Erythroblast (primary cell): ENCODE data around the gene TMEM80.
A peak's percentile ranks its signal among the peaks of the same experiment; 100 is the strongest.
"Not testable (repeated sequence)": the region's sequence is repeated elsewhere in the genome, so short reads cannot be mapped to it uniquely, and the experiment has no call there.

Experiments used
- DNase-seq, 2 experiments: peaks; one replicate each; lab custom pipeline; 2025; lab: John Stamatoyannopoulos, UW
- GATA1 ChIP-seq: IDR thresholded peaks from 2 replicates; pipeline ENCODE4 v1.6.1; 2011; ENCODE audit warnings: low read depth, mild to moderate bottlenecking, control low read depth, low read length, moderate library complexity
- POLR2A ChIP-seq: IDR thresholded peaks from 2 replicates; pipeline ENCODE4 v1.6.1; 2011; ENCODE audit warnings: mild to moderate bottlenecking, low read length

Gene TMEM80

DNA sequence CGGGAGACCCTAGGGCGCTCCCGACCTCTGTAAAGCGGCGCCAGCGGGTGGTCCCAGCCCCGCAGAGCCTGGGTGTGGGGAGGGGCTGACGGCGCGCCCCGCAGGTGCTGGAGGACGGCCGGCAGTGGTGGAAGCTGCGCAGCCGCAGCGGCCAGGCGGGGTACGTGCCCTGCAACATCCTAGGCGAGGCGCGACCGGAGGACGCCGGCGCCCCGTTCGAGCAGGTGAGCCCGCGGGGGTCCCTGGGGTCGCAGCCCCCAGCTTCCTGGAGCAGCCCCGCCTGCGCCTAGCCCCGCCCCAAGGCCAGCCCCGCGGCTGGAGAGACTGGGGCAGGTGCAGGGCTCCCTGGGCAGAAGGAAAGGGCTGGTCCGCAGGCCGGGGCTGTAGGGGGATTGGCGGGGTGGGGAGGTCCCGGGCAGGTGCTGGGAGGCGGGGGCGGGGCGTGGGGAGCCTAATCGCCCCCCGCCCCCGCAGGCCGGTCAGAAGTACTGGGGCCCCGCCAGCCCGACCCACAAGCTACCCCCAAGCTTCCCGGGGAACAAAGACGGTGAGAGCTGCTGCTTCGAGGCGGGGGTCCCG lies 30.1 kb downstream of the TMEM80 start:
- TF ChIP-seq POLR2A (no peak), GATA1 (no peak)
- DNase-seq: no peak

DNA sequence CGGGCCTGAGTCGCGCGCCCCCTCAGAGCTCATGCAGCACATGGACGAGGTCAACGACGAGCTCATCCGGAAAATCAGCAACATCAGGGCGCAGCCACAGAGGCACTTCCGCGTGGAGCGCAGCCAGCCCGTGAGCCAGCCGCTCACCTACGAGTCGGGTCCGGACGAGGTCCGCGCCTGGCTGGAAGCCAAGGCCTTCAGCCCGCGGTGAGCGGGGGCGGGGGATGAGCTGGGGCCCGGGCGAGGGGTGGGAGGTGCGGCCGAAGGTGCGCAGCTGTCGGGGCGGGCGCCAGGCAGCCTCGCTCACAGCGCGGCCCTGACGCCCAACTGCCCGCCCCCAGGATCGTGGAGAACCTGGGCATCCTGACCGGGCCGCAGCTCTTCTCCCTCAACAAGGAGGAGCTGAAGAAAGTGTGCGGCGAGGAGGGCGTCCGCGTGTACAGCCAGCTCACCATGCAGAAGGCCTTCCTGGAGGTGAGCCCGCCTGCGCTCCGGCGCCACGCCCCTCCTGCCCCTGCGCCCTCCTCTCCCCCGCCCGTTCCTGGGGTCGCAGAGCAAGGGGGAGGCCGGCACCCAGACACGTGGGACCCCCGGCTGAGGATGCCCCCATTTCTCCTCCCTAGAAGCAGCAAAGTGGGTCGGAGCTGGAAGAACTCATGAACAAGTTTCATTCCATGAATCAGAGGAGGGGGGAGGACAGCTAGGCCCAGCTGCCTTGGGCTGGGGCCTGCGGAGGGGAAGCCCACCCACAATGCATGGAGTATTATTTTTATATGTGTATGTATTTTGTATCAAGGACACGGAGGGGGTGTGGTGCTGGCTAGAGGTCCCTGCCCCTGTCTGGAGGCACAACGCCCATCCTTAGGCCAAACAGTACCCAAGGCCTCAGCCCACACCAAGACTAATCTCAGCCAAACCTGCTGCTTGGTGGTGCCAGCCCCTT lies 30.9 kb downstream of the TMEM80 start:
- peak in 1 of 2 experiments; percentile 33 for DNase-seq

DNA sequence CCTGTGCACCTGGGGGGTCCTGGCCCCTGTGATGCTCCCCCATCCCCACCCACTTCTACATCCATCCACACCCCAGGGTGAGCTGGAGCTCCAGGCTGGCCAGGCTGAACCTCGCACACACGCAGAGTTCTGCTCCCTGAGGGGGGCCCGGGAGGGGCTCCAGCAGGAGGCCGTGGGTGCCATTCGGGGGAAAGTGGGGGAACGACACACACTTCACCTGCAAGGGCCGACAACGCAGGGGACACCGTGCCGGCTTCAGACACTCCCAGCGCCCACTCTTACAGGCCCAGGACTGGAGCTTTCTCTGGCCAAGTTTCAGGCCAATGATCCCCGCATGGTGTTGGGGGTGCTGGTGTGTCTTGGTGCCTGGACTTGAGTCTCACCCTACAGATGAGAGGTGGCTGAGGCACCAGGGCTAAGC lies 31.7 kb downstream of the TMEM80 start:
- DNase-seq: no peak
- no peak for TF ChIP-seq GATA1
- no peak for TF ChIP-seq POLR2A

More for the DNA sequence above, 30.9 kb downstream of the TMEM80 start:
- no peak for TF ChIP-seq GATA1
- TF ChIP-seq POLR2A: no peak

DNA sequence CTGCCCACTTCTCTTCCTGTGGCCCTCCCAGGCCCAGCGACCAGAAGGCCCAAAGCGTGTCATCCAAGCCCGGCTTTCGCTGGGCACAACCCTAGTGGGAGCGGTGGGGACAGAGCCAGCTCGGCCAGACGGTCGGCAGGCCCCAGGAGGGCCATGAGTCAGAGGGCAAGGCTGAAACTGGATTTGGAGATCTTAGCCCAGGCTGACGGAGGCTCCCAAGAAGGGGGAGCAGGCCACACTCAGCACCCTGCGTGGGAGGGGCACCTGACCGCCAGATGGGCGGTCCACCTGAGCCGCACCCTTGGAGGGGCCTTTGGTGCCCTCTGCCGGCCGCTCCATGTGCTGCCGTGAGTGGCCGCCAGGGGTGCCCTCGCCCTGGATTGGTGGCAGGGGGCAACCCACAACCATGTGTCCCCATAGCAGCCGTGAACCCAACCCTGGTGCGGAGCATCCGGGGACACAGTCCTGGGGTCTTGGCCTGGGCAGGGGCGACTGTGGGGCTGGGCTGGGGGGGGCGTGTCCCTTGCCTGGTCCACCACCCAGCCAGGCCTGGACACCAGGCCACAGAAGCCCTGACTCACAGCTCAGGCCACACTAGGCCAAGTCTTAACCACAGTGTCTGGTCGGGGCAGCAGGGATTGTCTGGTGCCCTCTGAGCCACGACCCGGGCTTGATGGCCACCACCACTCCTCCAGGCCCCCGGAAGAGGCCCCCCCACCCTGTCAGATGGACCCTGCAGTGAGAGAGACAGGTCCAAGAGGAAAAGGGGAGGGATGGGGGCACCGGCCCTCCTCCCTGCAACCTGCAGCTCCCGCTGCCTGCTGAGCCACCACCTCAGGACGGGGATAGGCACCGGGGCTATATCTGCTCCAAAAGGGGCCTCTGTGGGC lies 32.5 kb downstream of the TMEM80 start:
- DNase-seq: peak; percentile 73 to 87
- no peak for TF ChIP-seq GATA1
- TF ChIP-seq POLR2A: no peak

DNA sequence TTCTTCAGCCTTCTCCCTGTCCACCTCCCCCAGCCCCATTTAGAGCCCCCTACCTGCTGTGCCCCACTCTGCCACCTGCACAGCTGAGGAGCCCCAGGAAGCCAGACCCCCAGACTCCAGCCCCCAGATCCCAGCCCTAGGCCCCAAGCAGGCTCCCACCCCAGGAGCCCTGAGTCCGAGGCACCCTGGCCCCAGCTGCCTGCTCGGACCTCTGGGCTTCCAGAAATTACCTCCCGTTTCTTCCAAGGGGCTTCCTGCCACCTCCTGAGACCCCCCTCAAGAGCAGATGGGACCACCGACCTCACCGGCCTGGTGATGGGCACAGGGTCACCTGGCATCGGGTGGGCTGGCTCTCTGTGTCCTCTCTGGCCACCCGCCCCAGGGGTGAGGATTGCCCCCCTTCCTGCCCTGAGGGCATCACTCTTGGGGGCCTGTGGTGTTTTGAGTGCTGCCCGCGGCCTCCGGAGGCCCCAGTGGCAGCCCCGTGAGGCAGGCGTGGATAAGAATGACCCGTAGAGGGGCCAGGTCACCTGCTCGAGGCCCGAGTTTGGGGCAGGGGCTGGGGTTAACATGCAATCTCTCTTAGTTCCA lies 33.4 kb downstream of the TMEM80 start:
- DNase-seq: no peak
- TF ChIP-seq POLR2A (no peak), GATA1 (no peak)

DNA sequence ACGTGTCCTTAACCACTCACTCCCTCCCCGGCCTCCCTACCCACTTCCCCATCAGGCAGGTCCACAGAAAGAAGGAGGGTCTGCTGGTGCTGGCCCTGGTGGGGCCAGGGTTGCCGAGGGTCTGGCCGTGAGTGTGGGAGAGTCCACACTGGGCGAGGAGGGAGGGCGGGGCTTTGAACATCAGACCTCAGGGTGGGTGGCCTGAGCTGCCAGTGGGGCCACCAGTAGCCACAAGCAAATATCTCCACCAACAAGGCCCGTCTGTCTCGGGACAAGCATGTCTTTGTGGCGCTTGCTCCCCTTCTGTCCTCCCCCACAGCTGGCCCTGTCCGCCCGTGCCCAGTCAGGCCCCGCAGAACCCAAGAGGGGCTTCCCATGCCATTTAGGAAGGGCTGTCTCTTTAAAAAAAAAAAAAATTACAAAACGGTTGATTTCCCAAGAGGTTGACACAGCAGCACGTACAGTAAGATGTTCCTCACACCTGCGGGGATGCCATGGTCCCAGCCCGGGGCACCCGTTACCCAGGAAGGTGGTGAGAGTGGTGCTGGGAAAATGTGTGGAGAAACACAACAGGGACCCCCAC lies 34.0 kb downstream of the TMEM80 start:
- TF ChIP-seq GATA1 (no peak), POLR2A (no peak)
- DNase-seq: no peak

DNA sequence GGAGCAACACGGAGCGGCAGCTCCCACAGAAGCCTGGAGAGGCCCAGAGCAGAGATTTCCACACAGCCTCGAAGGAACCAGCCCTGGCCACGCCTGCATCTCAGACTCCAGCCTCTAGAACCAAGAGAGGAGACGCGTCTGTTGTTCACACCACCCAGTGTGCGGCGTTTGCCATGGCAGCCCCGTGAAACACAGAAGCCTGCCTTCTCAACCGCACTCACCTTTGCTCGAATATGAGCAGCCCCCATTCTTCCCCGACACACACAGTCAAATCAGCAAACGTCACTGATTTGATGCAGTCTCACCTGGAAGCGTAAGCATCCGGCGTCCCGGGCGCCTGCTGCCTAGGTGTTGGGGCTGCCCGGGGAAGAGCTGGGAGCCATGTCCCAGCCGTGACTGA lies 37.5 kb downstream of the TMEM80 start:
- TF ChIP-seq POLR2A: no peak
- TF ChIP-seq GATA1: no peak
- DNase-seq: no peak

DNA sequence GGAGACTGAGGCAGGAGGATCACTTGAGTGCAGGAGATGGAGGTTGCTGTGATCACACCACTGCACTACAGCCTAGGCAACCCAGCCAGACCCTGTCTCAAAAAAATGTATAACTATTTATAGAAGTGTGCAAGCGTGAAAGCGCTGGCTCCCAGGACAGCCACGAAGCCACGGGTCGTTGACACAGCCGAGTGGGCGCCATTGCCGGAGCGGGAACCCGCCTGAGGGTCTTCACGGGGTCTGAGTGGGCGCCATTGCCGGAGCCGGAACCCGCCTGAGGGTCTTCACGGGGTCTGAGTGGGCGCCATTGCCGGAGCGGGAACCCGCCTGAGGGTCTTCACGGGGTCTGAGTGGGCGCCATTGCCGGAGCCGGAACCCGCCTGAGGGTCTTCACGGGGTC lies 38.9 kb downstream of the TMEM80 start:
- DNase-seq: not testable (repeated sequence)

DNA sequence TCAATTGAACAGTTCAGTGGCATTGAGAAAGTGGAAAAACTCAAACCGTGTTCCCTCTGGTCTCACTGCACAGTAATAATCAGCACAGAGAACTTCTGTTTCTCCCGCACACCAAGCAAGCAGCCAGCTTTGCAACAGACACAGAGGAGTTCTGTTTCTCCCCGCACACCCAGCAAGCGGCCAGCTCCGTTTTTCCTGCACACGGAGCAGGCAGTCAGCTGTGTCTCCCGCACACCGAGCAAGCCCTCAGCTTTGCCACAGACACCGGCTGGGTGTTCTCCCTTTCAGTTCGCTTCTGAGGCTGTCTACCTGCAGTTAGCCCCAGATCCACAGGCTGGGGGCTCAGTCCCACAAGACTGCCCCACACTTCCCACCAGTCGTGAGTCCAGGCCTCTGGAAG lies 41.8 kb downstream of the TMEM80 start:
- DNase-seq: no peak
- no peak for TF ChIP-seq GATA1
- TF ChIP-seq POLR2A: no peak

DNA sequence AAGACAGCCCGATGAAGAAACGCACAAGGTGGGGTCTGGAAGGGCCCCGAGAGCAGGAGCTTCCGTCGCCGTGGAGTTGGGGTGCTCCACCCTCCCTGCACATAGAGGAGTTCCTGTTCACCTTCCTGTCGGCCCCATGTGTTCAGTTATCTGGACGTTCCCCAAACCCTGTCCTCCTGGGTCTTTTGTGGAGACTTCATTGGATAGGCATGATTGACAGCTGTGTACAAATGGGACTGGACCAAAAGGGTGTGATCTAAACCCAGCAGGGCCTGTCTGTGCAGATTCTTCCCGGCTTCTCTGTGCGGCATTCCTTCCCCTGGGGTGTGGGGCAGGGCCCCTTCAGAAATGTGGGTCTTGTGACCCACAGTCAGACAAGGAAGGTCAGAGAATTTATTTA lies 42.3 kb downstream of the TMEM80 start:
- not testable (repeated sequence) for DNase-seq

DNA sequence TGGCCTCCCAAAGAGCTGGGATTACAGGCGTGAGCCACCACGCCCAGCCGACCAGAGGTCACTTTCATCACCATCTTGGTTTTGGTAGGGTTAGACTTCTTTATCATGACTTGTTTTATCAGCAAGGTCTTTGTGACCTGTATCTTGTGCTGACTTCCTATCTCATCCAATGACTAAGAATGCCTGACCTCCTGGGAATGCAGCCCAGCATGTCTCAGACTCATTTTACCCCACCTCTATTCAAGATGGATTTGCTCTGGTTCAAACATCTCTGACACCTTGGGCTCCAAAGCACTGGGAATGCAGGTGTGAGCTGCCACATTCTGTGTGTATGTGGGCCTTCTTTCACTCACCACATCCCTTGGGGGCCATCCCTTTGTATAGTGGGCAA lies 46.5 kb downstream of the TMEM80 start:
- TF ChIP-seq GATA1: no peak
- TF ChIP-seq POLR2A: no peak
- DNase-seq: no peak

DNA sequence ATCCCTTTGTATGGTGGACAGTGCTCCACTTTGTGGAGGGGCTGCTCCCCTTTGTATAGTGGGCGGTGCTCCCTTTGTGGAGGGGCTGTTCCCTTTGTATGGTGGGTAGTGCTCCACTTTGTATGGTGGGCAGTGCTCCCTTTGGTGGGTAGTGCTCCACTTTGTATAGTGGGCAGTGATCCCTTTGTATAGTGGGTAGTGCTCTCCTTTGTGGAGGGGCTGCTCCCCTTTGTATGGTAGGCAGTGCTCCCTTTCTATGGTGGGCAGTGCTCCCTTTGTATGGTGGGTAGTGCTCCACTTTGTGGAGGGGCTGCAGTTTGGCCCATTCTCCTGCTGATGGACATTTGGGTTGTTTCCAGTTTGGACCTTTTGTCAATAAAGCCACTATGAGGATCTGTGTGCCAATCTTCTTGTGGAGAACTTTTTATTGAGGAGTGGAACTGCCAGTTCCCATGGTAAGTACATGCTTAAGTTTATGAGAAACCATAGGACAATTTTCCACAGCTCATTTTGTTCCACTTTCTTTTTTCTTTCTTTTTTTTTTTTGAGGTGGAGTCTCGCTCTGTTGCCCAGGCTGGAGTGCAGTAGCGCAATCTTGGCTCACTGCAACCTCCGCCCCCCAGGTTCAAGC lies 47.1 kb downstream of the TMEM80 start:
- TF ChIP-seq GATA1 (no peak), POLR2A (no peak)
- DNase-seq: no peak

DNA sequence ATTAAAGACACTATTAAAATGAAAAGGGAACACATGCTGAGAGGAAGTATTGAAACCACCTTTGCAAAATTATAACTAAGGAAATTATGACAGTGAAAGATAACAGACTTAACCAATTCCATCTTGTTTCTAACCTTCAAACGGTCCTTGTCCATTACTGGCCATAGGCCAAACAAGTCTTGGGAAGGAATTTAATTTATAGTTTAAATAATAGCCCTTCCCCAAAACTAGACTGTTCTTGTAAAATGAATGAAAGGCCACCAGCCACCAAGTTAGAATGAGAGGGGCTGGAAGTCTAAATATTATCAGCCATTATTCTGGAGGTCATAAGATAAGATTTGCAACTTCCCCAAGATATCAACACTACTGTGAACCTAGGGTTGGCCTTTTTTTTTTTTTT lies 49.8 kb downstream of the TMEM80 start:
- TF ChIP-seq POLR2A: no peak
- TF ChIP-seq GATA1: no peak
- no peak for DNase-seq
